H9 (cell line): ENCODE results near the gene CHPT1. TPM values are rescaled to one million over a fixed set of nuclear protein-coding genes. Genes with fewer than 3 reads are reported as not detected.

ENCODE experiments used
- DNase-seq: peaks from one replicate; pipeline ENCODE4 v3.0.0-alpha.2; 2017
- H2AFZ ChIP-seq: one replicate; pipeline ENCODE4 v1.6.1; 2013; ENCODE audit warnings: mild to moderate bottlenecking, low read length, control low read depth, moderate library complexity
- H2AK5ac ChIP-seq: 2 replicates; pipeline ENCODE4 v1.6.1; 2013; ENCODE audit warnings: low read length, control low read depth, mixed read lengths; ENCODE audit not compliant: insufficient read length
- H2BK120ac ChIP-seq: one replicate; pipeline ENCODE4 v1.6.1; 2013; ENCODE audit warnings: low read depth, mild to moderate bottlenecking, low read length, control low read depth, inconsistent platforms; ENCODE audit not compliant: poor library complexity, severe bottlenecking
- H2BK12ac ChIP-seq: 2 replicates; pipeline ENCODE4 v1.6.1; 2013; ENCODE audit warnings: low read length, control low read depth, mixed read lengths, low read depth; ENCODE audit not compliant: insufficient read length
- H2BK15ac ChIP-seq: 2 replicates; pipeline ENCODE4 v1.6.1; 2013; ENCODE audit warnings: low read depth, low read length, control low read depth
- H2BK20ac ChIP-seq: one replicate; pipeline ENCODE4 v1.6.1; 2013; ENCODE audit warnings: low read depth, mild to moderate bottlenecking, low read length, control low read depth, inconsistent platforms; ENCODE audit not compliant: poor library complexity, severe bottlenecking
- H2BK5ac ChIP-seq: 2 replicates; pipeline ENCODE4 v1.6.1; 2013; ENCODE audit warnings: low read length, control low read depth, mixed read lengths; ENCODE audit not compliant: insufficient read length
- H3K14ac ChIP-seq: 2 replicates; pipeline ENCODE4 v1.6.1; 2013; ENCODE audit warnings: low read length, control low read depth; ENCODE audit not compliant: insufficient read depth
- H3K18ac ChIP-seq: 2 replicates; pipeline ENCODE4 v1.6.1; 2013; ENCODE audit warnings: low read depth, mild to moderate bottlenecking, mixed read lengths, low read length, control low read depth; ENCODE audit not compliant: insufficient read length
- H3K23ac ChIP-seq: 2 replicates; pipeline ENCODE4 v1.6.1; 2013; ENCODE audit warnings: low read length, control low read depth, mixed read lengths, low read depth; ENCODE audit not compliant: insufficient read length
- H3K23me2 ChIP-seq: 2 replicates; pipeline ENCODE4 v1.6.1; 2013; ENCODE audit warnings: low read depth, mild to moderate bottlenecking, mixed read lengths, low read length, control low read depth; ENCODE audit not compliant: insufficient read length, poor library complexity, severe bottlenecking
- H3K27ac ChIP-seq: 2 replicates; pipeline ENCODE4 v1.5.1; 2013; ENCODE audit warnings: low read length, control low read depth, mixed read lengths, low read depth; ENCODE audit not compliant: insufficient read length
- H3K27me3 ChIP-seq: 2 replicates; pipeline ENCODE4 v1.6.1; 2013; ENCODE audit warnings: low read length, control low read depth, inconsistent platforms; ENCODE audit not compliant: insufficient read depth
- H3K4ac ChIP-seq: 2 replicates; pipeline ENCODE4 v1.6.1; 2013; ENCODE audit warnings: low read depth, mild to moderate bottlenecking, control low read depth, inconsistent platforms, low read length, moderate library complexity
- H3K4me1 ChIP-seq: 2 replicates; pipeline ENCODE4 v1.6.1; 2013; ENCODE audit warnings: low read length, control low read depth, inconsistent platforms; ENCODE audit not compliant: insufficient read depth
- H3K4me2 ChIP-seq: 2 replicates; pipeline ENCODE4 v1.6.1; 2013; ENCODE audit warnings: low read length, control low read depth, mixed read lengths; ENCODE audit not compliant: insufficient read length, insufficient read depth
- H3K56ac ChIP-seq: 2 replicates; pipeline ENCODE4 v1.6.1; 2013; ENCODE audit warnings: low read depth, mild to moderate bottlenecking, mixed read lengths, low read length, control low read depth; ENCODE audit not compliant: insufficient read length
- H3K79me1 ChIP-seq: 2 replicates; pipeline ENCODE4 v1.6.1; 2013; ENCODE audit warnings: low read depth, mild to moderate bottlenecking, moderate library complexity, low read length, control low read depth, inconsistent platforms; ENCODE audit not compliant: insufficient read depth, poor library complexity, severe bottlenecking
- H3K79me2 ChIP-seq: 2 replicates; pipeline ENCODE4 v1.6.1; 2013; ENCODE audit warnings: low read length, control low read depth, inconsistent platforms; ENCODE audit not compliant: insufficient read depth
- H3K9ac ChIP-seq: 2 replicates; pipeline ENCODE4 v1.6.1; 2013; ENCODE audit warnings: low read length, control low read depth, mixed read lengths; ENCODE audit not compliant: insufficient read length; ENCODE audit errors: extremely low read depth
- H3K9me3 ChIP-seq: one replicate; pipeline ENCODE4 v1.6.1; 2013; ENCODE audit warnings: low read depth, low read length, inconsistent platforms; ENCODE audit not compliant: control insufficient read depth
- H3T11ph ChIP-seq: one replicate; pipeline ENCODE4 v1.6.1; 2013; ENCODE audit warnings: mild to moderate bottlenecking, low read length, control low read depth, inconsistent platforms
- H4K20me1 ChIP-seq: one replicate; pipeline ENCODE4 v1.6.1; 2013; ENCODE audit not compliant: control insufficient read depth, insufficient read length, insufficient read depth
- H4K5ac ChIP-seq: 2 replicates; pipeline ENCODE4 v1.6.1; 2013; ENCODE audit warnings: low read depth, mild to moderate bottlenecking, mixed read lengths, low read length, control low read depth; ENCODE audit not compliant: insufficient read length
- H4K8ac ChIP-seq: replicated peaks from 2 replicates; pipeline ENCODE4 v1.6.1; 2013; ENCODE audit warnings: low read length, control low read depth, mixed read lengths, low read depth; ENCODE audit not compliant: insufficient read length
- H4K91ac ChIP-seq: 2 replicates; pipeline ENCODE4 v1.6.1; 2013; ENCODE audit warnings: low read depth, mild to moderate bottlenecking, moderate library complexity, mixed read lengths, low read length, control low read depth; ENCODE audit not compliant: insufficient read length
- H3K27ac Mint-ChIP-seq, 3 experiments: 2 replicates in 2 of 3; 3 replicates in 1 of 3; pipeline ENCODE4 v1.8.0; 2020 to 2021; ENCODE audit warnings: mixed read lengths in 3 of 3, mild to moderate bottlenecking in 1 of 3, moderate library complexity in 1 of 3
- H3K27me3 Mint-ChIP-seq: 2 replicates; pipeline ENCODE4 v1.8.0; 2021; ENCODE audit warnings: low read depth, mild to moderate bottlenecking, moderate library complexity, mixed read lengths
- H3K36me3 Mint-ChIP-seq, 3 experiments: 2 replicates in 2 of 3; 3 replicates in 1 of 3; pipeline ENCODE4 v1.8.0; 2020 to 2021; ENCODE audit warnings: low read depth in 3 of 3, mixed read lengths in 3 of 3; ENCODE audit not compliant: insufficient read depth in 1 of 3
- H3K4me1 Mint-ChIP-seq, 2 experiments: 2 replicates each; pipeline ENCODE4 v1.8.0; 2020; ENCODE audit warnings: mixed read lengths in 2 of 2
- H3K4me3 Mint-ChIP-seq, 2 experiments: 2 replicates in 1 of 2; 3 replicates in 1 of 2; pipeline ENCODE4 v1.8.0; 2020 to 2021; ENCODE audit warnings: mild to moderate bottlenecking in 2 of 2, mixed read lengths in 2 of 2, moderate library complexity in 1 of 2
- H3K9me3 Mint-ChIP-seq, 2 experiments: 2 replicates in 1 of 2; 3 replicates in 1 of 2; pipeline ENCODE4 v1.8.0; 2020; ENCODE audit warnings: mild to moderate bottlenecking in 2 of 2, mixed read lengths in 2 of 2, moderate library complexity in 1 of 2
- CTCF ChIP-seq: fragments of 200-600 bp; sonication (generic); conservative IDR thresholded peaks from 3 replicates; pipeline ENCODE4 v1.8.0; 2021; ENCODE audit warnings: antibody characterized with exemption, mild to moderate bottlenecking
- WGBS: extraction: QIAGEN DNeasy Blood & Tissue Kit; methylation state at CpG from one replicate; pipeline ENCODE4 v1.1.7; 2013; ENCODE audit warnings: missing lambda C conversion rate, low lambda C conversion rate, mixed read lengths; ENCODE audit not compliant: insufficient read length; ENCODE audit errors: extremely low coverage; 5-methylcytosine and 5-hydroxymethylcytosine counted together
- total RNA-seq: library from RNA; stranded (reverse); gene quantifications from 2 replicates; pipeline ENCODE4 v1.2.1, GENCODE V29; 2021

The CHPT1 gene
- total RNA-seq, 1 experiment from 2014 or later: 17.1 TPM

- no peak overlapping the region for H2BK12ac ChIP-seq
- TF ChIP-seq CTCF: no peak
- no peak overlapping the region for H2BK15ac ChIP-seq
- Mint-ChIP-seq H3K4me1 (peaks cover 23 to 28% of the 10 kb centered on the region in 2 experiments), H3K27me3 (no peaks in the 10 kb centered on the region), H3K9me3 (no peaks in the 10 kb centered on the region), H3K4me3 (no peak overlapping the region), H3K27ac (0 out of 7 replicates have a peak overlapping the region, but pooled peaks of 1 of the 3 experiments have one; percentile 50), H3K36me3 (no peaks in the 10 kb centered on the region)
- no peaks in the 10 kb centered on the region for H3K79me2 ChIP-seq
- H3K27ac ChIP-seq: no peak overlapping the region
- DNase-seq: no peak
- no peak overlapping the region for H4K8ac ChIP-seq
- no peak overlapping the region for H2AK5ac ChIP-seq
- H3K4me1 ChIP-seq: peaks cover 6% of the 10 kb centered on the region; the same call in 1 of the 2 replicates
- H2BK20ac ChIP-seq: no peak overlapping the region
- no peak overlapping the region for H4K91ac ChIP-seq
- H2AFZ ChIP-seq: no peak overlapping the region
- no peak overlapping the region for H3K4me2 ChIP-seq
- H3K23ac ChIP-seq: no peak overlapping the region
- H2BK120ac ChIP-seq: no peak overlapping the region
- H4K5ac ChIP-seq: no peak overlapping the region
- no peaks in the 10 kb centered on the region for H4K20me1 ChIP-seq
- H2BK5ac ChIP-seq: no peak overlapping the region
- WGBS: no CpG with 5 or more reads among the region's 5 CpGs
- H3T11ph ChIP-seq: no peak overlapping the region
- H3K23me2 ChIP-seq: no peaks in the 10 kb centered on the region
- H3K4ac ChIP-seq: no peak overlapping the region
- no peaks in the 10 kb centered on the region for H3K27me3 ChIP-seq
- H3K14ac ChIP-seq: no peak overlapping the region
- H3K18ac ChIP-seq: no peak overlapping the region
- H3K79me1 ChIP-seq: no peaks in the 10 kb centered on the region
- H3K9ac ChIP-seq: no peak overlapping the region
- no peak overlapping the region for H3K56ac ChIP-seq
- H3K9me3 ChIP-seq: no peaks in the 10 kb centered on the region
These were observed 29.8 kb upstream of the CHPT1 start for GRCh38 chr12:101667591-101667990.
